Activated CD4-positive, alpha-beta T cell treated with anti-CD3 and anti-CD28 coated beads, Interleukin-2, amount 10 ng/mL, durations not matched to agents 7 days and 5 days (primary cell): ENCODE measurements around the gene NLE1. TPM values are rescaled to one million over a fixed set of nuclear protein-coding genes. Genes with fewer than 3 reads are reported as not detected.

Source experiments
- total RNA-seq, 2 experiments: library from RNA; stranded (reverse); gene quantifications; one replicate each; pipeline ENCODE4 v1.2.3, GENCODE V29; 2021

NLE1 gene
- total RNA-seq, 2 experiments from 2014 or later, result 15.7 to 19.7 TPM

Other genes with a start within 250 kb of the NLE1 start
- 1 to 10 TPM; 1.7 to 2.0 TPM for gene CCT6B, start 180.8 kb downstream of the NLE1 start, total RNA-seq
- 10 to 100 TPM; 24.4 to 25.0 TPM for gene ZNF830, start 180.8 kb downstream of the NLE1 start, total RNA-seq
- gene LIG3, start 161.8 kb downstream of the NLE1 start, total RNA-seq, result 10 to 100 TPM; 42.8 to 46.1 TPM
- 10 to 100 TPM; 36.0 to 40.1 TPM for gene RFFL, start 78.6 kb downstream of the NLE1 start, total RNA-seq
- 10 to 100 TPM; 26.7 to 41.6 TPM for gene RAD51D, start 22.4 kb downstream of the NLE1 start, total RNA-seq
- gene FNDC8, start 20.7 kb downstream of the NLE1 start, total RNA-seq, result not detected
- under 1 TPM; 0.10 TPM for gene UNC45B, start 5.5 kb upstream of the NLE1 start, total RNA-seq
- not detected for gene SLC35G3, start 52.1 kb upstream of the NLE1 start, total RNA-seq
- 100 to 1,000 TPM; 199 to 212 TPM for gene SLFN5, start 100.8 kb upstream of the NLE1 start, total RNA-seq
- 10 to 100 TPM; 32.1 to 32.9 TPM for gene SLFN11, start 231.3 kb upstream of the NLE1 start, total RNA-seq